NCI-H1105 treated with DMSO at 0.1 percent for 48 hours (cell line): ENCODE data around the gene CTNNA3.
"Not testable (repeated sequence)": the region's sequence is repeated elsewhere in the genome, so short reads cannot be mapped to it uniquely, and the experiment has no call there.

Source experiments
- DNase-seq: peaks from one replicate; lab custom pipeline; 2025; lab: John Stamatoyannopoulos, UW

Gene CTNNA3

DNA sequence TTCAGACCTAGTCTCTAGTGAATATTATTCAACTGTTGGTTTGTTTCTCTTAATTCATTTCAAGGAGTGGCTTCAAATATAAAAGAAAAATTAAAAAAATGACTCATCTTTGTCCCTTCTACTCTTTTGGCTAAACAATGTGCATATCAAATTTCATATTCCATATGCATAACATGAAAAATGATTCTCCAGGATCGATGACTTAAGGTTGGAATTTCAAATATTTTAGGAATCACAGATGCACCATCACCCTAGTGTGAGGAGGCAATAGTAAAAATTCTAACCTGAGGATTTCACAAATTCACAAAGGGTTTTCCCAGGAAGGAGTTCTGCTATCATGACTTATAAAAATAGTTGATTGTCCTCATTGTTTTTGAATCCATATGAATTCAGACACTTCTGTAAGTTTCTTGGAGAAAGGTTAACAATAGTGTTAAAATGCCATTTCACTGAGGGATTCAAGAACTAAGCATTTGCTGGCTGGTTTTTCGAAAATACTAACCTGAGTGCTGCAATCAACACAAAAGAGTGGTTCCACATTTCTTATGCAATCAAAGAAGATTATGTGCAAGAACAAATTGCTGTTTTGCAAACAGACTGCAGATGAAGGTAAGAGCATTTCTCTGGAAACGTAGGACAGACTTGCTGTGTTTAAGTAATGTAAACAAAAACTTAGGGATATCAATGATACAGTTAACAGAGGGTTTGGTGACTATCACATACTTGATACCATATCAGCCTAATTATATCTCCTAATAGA, 1317.7 kb downstream of the CTNNA3 start:
- DNase-seq = no peak

DNA sequence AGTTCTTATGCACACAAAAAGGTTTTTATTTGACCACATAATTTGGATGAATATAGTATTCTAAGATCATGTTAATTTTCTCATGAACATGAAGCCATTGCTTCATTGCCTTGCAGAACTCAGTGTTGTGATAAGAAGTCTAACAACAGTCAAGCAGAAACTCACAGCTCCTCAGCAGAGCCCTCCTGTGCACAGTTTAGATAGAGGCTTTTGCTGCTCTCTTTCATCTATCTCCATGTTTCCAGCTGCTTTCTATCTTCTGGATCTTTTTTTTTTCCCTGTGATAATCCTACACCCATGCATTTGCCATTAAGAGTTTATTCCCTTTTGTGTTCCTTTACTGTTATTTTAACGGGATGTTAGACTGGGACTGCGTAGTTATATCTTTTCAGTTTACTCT, 1327.8 kb downstream of the CTNNA3 start:
- DNase-seq = no peak

DNA sequence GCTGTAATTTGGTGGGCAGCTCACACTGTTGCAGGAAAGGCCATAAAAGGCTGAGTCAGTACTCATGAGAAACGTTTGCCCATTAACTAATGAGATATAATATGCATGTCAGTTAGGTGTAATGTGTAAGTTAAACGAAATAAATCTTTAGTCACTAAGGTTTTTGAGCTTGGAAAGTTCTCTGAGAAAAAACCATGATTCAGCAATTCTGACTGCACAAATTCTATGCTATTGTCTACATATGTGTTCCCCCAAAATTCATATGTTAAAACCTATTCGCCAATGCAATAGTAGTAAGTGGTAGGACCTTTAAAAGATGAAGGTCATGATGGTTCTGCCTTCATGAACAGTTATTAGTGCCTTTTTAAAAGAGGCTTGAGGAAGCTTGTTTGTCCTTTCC, 1329.8 kb downstream of the CTNNA3 start:
- no peak for DNase-seq

DNA sequence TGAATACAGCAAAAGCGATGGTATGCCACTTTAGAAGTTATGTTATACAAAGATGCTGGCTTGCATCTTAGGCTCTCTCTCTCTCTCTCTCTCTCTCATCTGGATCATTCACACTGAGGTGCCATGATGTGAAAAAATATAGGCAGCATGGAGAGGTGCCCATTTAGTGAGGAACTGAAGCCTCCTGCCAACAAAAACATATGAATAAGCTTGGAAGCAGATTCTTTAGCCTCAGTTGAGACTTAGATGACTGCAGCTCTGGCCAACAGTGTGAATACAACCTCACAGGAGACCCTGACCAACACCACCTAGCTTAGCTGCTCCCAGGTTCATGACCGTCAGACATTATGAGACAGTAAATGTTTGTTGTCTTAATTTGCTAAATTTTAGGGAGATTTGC, 1330.3 kb downstream of the CTNNA3 start:
- DNase-seq = no peak

DNA sequence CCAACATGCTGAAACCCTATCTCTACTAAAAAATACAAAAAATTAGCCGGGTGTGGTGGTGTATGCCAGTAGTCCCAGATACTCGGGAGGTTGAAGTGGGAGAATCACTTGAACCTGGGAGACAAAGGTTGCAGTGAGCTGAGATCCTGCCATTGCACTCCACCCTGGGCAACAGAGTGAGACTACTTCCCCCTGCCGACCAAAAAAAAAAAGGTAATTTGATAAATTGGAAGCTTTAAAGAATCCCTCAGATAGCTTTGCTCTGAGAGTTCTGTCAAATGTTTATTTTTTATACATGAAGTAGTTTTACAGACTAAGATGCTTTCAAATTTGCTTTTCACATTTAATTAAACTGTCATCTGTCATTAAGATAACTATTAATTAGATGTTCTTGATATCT, 1333.5 kb downstream of the CTNNA3 start:
- DNase-seq = no peak

DNA sequence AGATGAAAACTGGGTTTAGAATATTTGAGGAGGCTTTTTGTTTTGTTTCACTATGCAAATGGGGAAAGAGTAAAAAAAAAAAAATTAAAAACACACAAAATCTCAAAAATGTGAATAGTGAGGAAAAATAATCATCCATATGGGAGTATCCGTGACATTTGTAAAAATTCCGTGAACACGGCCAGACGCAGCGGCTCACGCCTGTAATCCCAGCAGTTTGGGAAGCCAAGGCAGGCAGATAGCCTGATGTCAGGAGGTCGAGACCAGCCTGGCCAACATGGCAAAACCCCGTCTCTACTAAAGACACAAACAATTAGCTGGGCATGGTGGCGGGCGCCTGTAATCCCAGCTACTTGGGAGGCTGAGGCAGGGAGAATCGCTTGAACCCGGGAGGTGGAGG, 1342.2 kb downstream of the CTNNA3 start:
- DNase-seq = not testable (repeated sequence)

DNA sequence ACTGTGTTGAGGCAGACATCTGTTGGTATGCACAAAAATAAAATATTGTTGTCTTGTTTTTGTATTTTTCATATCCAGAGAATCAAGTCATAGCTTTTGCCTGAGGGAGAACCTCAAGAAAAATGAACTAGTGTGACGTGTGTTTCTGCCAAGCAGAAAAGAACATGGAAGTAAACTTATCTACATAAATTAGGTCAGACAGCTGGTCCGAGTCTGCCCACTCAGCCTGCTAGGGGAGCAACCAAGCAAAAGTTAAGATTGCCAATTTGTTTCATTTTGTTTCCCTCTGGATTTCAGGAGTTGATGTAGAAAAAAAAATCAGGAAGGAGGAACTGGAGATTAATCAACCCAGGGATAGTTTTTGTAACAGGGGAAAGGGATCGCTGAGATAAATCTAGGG, 1342.6 kb downstream of the CTNNA3 start:
- DNase-seq = no peak

DNA sequence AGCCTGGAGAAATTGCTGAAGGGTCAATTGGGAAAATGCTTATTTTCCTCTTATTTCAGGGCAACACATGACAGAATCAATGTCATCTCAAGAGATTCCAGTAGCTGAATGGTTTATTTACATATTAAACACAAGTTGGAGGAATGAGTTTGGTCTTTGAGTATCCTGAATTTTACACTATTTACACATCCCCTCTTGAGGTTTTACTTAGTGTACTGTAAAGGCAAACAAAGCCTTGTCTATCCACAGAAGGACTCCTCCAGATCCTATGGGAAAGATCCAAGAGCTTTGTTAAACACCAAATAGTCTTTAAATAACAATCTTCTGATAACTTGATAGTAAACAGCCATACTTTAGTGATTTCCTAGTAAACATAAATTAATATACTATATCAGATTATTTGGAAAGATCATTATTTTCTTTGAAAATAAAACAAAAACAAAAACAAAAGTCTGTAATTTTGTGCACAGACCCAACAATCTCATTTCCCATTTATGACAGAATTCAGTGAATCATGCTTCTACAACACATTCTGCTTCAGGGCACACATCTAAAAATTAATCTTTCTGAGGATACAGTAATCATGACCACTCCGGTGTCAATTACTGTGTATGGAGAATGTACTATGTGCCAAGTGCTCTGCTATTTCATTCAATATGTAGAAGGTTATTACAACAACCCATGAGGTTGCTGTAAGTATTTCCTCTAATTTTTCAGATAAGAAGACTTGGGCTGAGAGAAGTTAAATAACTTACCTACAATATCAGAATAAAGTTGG, 1345.2 kb downstream of the CTNNA3 start:
- no peak for DNase-seq

DNA sequence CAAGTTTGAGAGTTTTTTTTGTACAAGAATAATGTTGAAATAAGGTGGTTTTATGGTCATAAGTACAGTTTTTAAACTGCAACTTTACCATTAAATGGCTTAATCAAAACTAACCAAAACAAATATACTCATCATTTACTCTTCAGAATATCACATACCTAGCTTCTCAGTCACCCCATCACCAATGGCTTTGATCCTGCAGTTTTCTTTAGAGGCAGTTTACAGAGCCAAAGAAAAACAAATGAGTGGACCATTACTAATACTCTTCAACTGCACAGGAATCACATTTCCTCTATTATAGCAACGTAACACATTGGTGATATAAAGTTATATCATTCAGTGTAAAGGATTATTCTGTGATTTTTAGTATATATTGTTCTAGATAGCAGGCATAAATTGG, 1346.3 kb downstream of the CTNNA3 start:
- DNase-seq = no peak

DNA sequence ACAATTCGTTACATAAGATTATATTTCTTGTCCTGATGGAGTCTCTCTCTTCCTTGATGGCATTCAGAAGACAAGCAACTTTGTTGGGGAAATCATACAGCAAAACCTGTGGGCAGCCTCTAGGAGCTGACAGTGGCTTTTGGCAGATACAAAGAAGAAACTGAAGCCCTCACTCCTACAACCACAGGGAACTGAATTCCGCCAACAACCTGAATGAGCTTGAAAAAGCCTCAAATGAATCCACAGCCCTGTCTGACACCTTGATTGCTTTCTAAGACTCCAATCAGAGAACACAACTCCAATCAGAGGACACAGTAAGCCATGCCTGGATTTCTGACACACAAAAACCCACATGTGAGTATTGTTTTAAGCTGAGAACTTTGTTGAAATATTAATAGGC, 1346.9 kb downstream of the CTNNA3 start:
- no peak for DNase-seq

DNA sequence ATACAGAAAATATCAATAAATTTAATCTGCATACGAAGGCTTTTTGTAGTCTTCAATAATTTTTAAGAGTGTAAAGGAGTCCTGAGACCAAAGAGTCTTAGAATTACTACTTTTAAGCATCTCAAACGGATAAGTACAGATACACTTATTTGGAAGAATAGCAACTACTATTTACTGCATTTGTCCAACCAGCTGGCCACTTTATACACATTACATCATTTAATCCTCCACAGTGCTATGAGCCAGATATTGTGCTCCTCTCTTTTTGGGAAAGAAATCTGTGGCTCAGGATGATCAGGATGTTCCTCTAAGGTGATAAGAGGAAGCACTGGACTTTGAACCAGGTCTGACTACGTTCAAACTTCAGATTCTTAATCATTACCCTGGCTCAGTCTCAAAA, 1358.8 kb downstream of the CTNNA3 start:
- DNase-seq = no peak

DNA sequence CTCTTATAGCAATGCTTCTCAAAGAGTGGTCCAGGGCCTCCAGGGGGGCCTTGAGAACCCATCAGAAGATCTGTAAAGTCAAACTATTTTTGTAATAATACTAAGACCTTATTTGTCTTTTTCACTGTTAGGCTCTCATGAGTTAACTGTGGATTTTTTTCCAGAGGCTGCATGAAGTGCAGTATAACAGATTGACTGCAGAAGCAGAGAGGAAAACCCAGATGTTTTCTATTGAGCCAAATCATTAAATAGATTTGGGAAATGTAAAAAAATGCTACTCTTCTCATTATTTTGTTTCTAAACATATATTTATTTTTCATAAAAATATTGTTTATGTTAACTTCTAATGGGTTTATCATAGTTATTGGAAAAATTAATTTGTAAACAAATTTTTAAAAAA, 1359.2 kb downstream of the CTNNA3 start:
- no peak for DNase-seq

DNA sequence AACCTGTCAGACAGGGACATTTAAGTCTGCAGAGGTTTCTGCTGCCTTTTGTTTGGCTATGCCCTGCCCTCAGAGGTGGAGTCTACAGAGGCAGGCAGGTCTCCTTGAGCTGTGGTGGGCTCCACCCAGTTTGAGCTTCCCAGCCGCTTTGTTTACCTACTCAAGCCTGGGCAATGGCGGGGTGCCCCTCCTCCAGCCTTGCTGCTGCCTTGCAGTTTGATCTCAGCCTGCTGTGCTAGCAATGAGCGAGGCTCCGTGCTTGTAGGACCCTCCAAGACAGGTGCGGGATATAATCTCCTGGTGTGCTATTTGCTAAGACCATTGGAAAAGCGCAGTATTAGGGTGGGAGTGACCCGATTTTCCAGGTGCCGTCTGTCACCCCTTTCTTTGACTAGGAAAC, 1360.2 kb downstream of the CTNNA3 start:
- not testable (repeated sequence) for DNase-seq

DNA sequence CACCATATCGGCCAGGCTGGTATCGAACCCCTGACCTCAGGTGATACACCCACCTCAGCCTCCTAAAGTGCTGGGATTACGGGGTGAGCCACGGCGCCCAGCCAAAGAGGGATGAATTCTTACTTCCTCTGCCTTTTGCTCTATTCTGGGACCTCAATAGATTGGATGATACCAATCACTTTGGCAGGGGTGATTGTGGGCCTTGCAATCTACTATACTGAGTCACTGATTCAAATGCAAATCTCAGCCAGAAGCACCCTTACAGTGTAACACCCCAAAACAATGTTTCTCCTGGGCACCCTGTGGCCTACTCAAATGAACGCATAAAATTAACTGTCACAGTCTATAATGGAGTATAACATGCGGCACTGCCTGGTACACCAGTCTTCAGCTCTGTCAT, 1366.8 kb downstream of the CTNNA3 start:
- no peak for DNase-seq

DNA sequence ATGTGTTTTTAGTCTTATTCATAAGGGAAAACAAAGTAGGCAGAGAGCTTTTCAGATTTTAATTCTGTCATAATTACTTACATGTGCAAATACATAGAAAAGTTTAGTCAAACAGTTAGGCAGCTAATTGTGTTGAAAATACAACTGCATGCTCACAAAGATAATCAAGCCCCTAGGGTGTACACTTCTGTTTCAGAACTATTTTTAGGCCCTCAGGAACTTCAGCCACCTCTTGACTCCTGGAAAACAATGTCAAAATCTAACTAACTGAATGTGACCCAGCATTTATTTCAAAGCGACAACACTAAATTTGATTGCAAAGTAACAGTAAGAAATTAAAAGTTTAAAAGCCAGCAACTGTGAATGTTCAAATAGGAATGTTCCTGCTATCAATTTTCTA, 1369.1 kb downstream of the CTNNA3 start:
- no peak for DNase-seq

DNA sequence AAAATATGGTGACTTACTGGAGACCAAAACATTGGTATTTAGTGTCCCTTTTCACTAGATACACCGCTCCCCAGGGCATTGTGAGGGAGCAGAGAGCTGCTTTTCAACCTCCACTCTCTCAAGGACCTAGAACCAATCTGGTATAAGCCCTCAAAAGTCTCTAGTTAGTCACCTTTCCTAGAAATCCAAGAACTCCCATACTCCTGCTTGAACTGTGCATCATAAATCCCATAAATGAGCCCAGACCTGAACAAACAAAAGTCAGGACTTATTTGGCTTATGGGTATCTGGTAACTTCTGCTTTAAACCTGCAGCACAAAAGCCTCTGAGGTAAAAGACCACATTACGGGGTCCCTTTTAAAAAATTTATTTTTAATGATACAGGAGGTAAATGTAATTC, 1373.2 kb downstream of the CTNNA3 start:
- no peak for DNase-seq

DNA sequence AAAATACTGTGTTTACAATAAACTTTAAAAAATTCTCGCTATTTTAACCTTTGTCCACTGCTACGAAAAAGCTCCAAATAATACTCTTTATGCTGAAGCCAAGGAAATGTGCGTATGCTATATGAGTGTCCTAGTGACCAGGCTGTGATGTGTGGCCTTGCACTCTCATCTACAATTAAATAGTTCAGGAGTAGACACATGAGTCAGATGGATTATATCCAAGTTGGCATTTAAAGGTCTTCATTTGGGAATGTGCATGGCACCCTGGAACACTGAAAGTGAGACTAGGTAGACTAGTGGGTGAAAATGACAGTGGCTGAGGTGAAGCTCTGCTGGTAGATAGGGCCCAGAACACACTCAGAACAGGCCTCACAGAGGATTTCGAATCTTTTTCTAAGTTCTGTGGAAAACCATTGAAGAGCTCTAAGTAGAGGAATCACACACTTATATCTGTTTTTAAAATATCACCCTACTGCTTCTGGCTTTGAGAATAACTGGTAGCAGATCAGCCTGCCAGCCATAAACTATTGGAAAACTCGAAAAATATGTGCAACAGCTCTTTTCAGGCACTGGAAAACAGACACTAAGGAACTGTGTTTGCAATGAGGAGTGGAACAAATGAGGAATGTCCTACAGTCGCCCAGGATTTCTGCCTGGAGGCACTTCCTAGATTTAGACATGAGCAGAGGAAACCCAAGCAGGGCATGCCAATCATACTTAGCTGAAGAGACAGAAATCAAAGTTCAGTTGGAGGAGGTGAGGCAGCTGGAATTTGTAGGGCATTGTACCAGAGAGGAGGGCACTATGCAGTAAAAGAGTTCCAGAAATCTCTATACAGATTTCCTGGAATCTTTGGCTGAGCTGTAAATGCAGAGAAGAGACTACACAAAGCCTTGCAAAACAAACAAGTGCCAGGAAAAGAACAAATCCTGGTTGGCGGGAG, 1374.0 kb downstream of the CTNNA3 start:
- no peak for DNase-seq

DNA sequence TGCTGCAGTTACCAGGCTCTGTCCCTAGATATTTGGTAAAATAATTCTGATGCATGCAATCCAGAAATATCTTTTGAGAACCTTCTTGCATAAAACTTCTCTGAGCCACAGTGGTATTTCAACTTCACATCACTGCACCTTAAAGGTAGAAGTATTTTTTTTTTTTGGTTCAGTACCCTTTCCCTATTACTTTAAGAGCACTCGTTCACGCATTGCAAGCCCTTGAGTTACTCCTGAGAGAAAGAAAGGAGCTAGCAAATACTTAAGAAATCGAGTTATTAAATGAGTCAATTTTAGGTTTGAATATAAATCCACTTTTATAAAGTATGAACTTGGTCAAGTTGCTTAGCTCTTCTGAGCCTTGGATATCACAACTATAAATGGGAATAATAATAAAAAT, 1377.2 kb downstream of the CTNNA3 start:
- DNase-seq = no peak

DNA sequence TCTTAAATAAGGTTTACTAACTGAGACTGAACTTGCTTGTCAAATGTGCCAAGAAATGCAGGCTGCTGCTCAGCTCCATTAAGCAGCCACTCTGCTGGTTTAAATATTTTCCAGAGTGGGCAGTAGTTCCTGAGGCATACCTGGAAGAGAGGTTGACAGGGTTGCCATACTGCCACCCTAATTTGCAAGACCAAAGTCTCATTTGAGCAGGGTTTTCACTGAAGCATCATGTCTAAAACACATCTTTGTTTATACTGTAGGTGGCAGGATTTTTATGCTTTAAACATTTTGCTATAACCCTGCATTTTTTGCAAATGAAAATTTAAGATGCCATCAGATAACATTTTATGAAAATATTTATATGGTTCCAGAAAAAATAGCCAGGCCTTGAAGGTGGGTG, 1388.2 kb downstream of the CTNNA3 start:
- no peak for DNase-seq

DNA sequence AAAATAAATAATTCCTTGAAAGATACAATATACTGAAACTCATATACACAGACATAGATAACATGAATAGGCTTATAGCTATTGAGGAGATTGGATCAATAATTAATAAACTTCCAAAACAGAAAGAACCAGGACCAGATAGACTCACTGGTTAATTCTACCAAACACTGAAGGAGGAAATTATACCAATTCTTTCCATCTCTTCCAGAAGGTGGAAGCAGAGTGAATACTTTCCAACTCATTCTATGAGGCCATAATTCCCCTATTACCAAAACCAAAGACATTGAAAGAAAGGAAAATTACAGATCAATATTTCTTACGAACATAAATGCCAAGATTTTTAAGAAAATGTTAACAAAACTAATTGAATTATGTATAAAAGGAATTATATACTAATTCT, 1394.9 kb downstream of the CTNNA3 start:
- DNase-seq = no peak

DNA sequence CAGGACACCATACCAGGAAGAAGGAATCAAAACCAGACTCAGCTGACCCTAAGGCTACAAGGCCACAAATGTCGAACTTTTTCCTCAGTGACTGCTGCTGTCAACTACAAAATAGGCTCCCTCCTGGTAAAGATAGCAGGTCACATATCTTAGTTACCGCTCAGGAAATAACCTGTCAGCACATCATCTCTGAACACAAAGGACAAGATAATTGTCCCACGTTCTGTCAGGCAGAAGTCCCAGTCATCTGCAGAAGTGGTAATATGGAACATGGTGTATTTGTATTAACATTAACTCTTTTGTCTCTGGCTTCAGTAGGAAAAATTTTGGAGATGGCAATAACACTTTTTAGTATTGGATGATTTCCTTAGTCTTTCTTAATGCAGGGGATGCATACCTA, 1400.4 kb downstream of the CTNNA3 start:
- no peak for DNase-seq

DNA sequence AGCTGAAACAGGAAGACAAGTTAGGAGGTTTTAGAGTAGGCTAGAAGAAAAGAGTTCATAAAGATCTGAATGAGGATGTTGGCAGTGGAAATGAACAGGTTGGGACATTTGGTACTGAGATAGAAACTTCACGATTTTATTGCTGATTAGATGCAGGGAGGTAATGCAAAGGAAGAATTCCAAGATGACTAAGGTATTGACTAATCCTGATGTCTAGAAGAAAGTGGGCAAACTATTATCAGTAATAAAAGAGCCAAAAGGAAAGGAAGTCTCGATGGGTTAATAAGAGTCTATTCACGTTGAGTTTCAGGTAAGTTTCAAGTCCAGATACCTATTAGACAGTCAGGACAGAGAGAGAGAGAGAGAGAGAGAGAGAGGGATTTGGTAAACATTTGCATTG, 1401.5 kb downstream of the CTNNA3 start:
- no peak for DNase-seq

DNA sequence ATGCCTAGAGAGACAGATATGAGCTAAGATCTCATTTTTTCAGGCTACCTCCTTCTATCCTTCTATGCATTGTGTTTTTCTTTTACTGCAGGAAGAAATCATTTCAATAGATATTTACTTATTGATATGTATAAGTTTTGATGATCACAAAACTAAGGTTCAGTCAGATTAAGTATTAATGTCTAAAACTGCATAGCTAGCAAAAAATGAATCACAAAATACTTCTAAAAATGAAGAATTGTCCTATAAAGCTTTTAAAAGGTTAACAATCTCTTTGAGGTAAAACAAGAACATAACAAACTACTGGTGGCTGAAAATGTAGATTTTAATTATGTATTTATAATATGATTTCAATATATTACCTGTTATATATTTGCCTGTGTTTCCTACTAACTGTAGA, 1403.1 kb downstream of the CTNNA3 start:
- no peak for DNase-seq
